PC-9 (cell line): ENCODE measurements around the gene CCDC102B.

ENCODE experiments used
- CTCF ChIP-seq: fragments of 200-600 bp; sonication (generic); conservative IDR thresholded peaks from 2 replicates; pipeline ENCODE4 v1.6.1; 2017; ENCODE audit warnings: mixed run types, antibody characterized with exemption, mild to moderate bottlenecking, moderate library complexity
- EZH2 ChIP-seq: fragments of 200-600 bp; sonication (generic); IDR thresholded peaks from 2 replicates; pipeline ENCODE4 v1.8.0; 2017; ENCODE audit warnings: antibody characterized with exemption, low read depth

- no peak for TF ChIP-seq CTCF
- TF ChIP-seq EZH2, result no peak
Measured at GRCh38 chr18:68840554-68841263, 42.8 kb downstream of the CCDC102B start.
